ENCODE data around the gene ENPP1. TPM values are rescaled to one million over a fixed set of nuclear protein-coding genes. Genes with fewer than 3 reads are reported as not detected.

The ENPP1 gene
- polyA plus RNA-seq, 3 donors: not detected

DNA sequence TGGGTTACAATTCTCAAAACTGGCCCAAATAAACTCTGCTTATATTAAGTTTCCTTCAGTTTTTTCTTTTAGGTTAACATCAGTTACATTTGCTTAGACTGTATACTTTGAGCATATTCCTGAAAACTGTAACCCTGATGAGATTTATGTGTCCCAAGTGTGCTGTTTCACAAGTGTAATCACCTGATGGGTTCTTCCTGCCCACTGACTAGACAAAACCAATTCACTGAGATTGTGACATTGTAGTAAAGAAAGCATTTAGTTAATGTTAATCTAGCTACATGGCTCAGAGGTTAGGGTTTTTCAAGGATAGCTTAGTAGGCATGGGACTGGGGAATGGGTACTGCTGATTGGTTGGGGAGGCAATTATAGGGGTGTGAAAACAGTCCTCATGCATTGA, 89.8 kb downstream of the ENPP1 start:
- Histone ChIP-seq H3K4me1 (ENCODE audit: control insufficient read depth in 1 of 2, insufficient read depth in 2 of 2, low read length in 2 of 2) (no peaks in the 10 kb centered on the region), H3K36me3 (replicated peaks in 1 of 2; ENCODE audit: control insufficient read depth in 1 of 2, insufficient read depth in 2 of 2, low read length in 2 of 2) (no peaks in the 10 kb centered on the region), H3K79me2 (ENCODE audit: insufficient read depth, low read length) (no peaks in the 10 kb centered on the region), H4K20me1 (ENCODE audit: insufficient read depth, low read length) (no peaks in the 10 kb centered on the region), H3K9me3 (replicated peaks in 1 of 2; ENCODE audit: control insufficient read depth in 1 of 2, insufficient read depth in 1 of 2, low read length in 2 of 2) (peaks cover 0 to 3% of the 10 kb centered on the region in 2 donors), H3K4me2 (replicated peaks; ENCODE audit: extremely low read depth, low read length, poor library complexity, severe bottlenecking) (no peak overlapping the region), H3K27ac (ENCODE audit: low read depth in 1 of 2, low read length in 2 of 2) (no peak overlapping the region), H3K27me3 (ENCODE audit: control insufficient read depth in 2 of 2, insufficient read depth in 2 of 2, low read length in 2 of 2) (no peaks in the 10 kb centered on the region), H3K9ac (ENCODE audit: insufficient read depth, low read length, poor library complexity, severe bottlenecking) (no peak overlapping the region), H2AFZ (ENCODE audit: insufficient read depth, low read depth, low read length, poor library complexity, severe bottlenecking) (no peak overlapping the region), H3K4me3 (replicated peaks in 1 of 3; ENCODE audit: low read depth in 2 of 3, low read length in 3 of 3) (no peak overlapping the region)
- no peak overlapping the region for H3K27ac Mint-ChIP-seq
- H3K36me3 Mint-ChIP-seq: no peaks in the 10 kb centered on the region
- no peak for DNase-seq
- intact Hi-C loops (cut with micrococcal nuclease): no loop called here
- no peak overlapping the region for H3K4me3 Mint-ChIP-seq
- TF ChIP-seq, protein P1, sequence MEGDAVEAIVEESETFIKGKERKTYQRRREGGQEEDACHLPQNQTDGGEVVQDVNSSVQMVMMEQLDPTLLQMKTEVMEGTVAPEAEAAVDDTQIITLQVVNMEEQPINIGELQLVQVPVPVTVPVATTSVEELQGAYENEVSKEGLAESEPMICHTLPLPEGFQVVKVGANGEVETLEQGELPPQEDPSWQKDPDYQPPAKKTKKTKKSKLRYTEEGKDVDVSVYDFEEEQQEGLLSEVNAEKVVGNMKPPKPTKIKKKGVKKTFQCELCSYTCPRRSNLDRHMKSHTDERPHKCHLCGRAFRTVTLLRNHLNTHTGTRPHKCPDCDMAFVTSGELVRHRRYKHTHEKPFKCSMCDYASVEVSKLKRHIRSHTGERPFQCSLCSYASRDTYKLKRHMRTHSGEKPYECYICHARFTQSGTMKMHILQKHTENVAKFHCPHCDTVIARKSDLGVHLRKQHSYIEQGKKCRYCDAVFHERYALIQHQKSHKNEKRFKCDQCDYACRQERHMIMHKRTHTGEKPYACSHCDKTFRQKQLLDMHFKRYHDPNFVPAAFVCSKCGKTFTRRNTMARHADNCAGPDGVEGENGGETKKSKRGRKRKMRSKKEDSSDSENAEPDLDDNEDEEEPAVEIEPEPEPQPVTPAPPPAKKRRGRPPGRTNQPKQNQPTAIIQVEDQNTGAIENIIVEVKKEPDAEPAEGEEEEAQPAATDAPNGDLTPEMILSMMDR (IDR thresholded peaks at IDR 0.05): no peak
- peaks cover 0 to 20% (median 14%) of the 10 kb centered on the region in 7 donors for H3K9me3 Mint-ChIP-seq
- H3K27me3 Mint-ChIP-seq (ENCODE audit: low read depth in 3 of 3): peaks cover 8 to 15% (median 11%) of the 10 kb centered on the region in 3 donors
- H3K4me1 Mint-ChIP-seq: no peaks in the 10 kb centered on the region

GRCh38 chr6:131898718-131899117, 90.9 kb downstream of the ENPP1 start:
- no peaks in the 10 kb centered on the region for H3K79me2 ChIP-seq (ENCODE audit: insufficient read depth, low read length)
- Mint-ChIP-seq H3K9me3 (peaks cover 0 to 20% (median 14%) of the 10 kb centered on the region in 7 donors), H3K4me1 (no peaks in the 10 kb centered on the region), H3K4me3 (no peak overlapping the region), H3K27ac (no peak overlapping the region), H3K36me3 (no peaks in the 10 kb centered on the region), H3K27me3 (ENCODE audit: low read depth in 3 of 3) (peaks cover 10 to 20% (median 12%) of the 10 kb centered on the region in 3 donors)
- H3K27ac ChIP-seq (ENCODE audit: low read depth in 1 of 2, low read length in 2 of 2): no peak overlapping the region
- DNase-seq: no peak
- peaks cover 0 to 3% of the 10 kb centered on the region in 2 donors for H3K9me3 ChIP-seq (replicated peaks in 1 of 2; ENCODE audit: control insufficient read depth in 1 of 2, insufficient read depth in 1 of 2, low read length in 2 of 2)
- H3K36me3 ChIP-seq (replicated peaks in 1 of 2; ENCODE audit: control insufficient read depth in 1 of 2, insufficient read depth in 2 of 2, low read length in 2 of 2): no peaks in the 10 kb centered on the region
- intact Hi-C loops (cut with micrococcal nuclease): no loop called here
- H3K4me2 ChIP-seq (replicated peaks; ENCODE audit: extremely low read depth, low read length, poor library complexity, severe bottlenecking): no peak overlapping the region
- H3K9ac ChIP-seq (ENCODE audit: insufficient read depth, low read length, poor library complexity, severe bottlenecking): no peak overlapping the region
- no CpG with 5 or more reads among the region's 1 CpG for WGBS (ENCODE audit: insufficient coverage)
- H3K27me3 ChIP-seq (ENCODE audit: control insufficient read depth in 2 of 2, insufficient read depth in 2 of 2, low read length in 2 of 2): no peaks in the 10 kb centered on the region
- H2AFZ ChIP-seq (ENCODE audit: insufficient read depth, low read depth, low read length, poor library complexity, severe bottlenecking): no peak overlapping the region
- H4K20me1 ChIP-seq (ENCODE audit: insufficient read depth, low read length): no peaks in the 10 kb centered on the region
- no peaks in the 10 kb centered on the region for H3K4me1 ChIP-seq (ENCODE audit: control insufficient read depth in 1 of 2, insufficient read depth in 2 of 2, low read length in 2 of 2)
- H3K4me3 ChIP-seq (replicated peaks in 1 of 3; ENCODE audit: low read depth in 2 of 3, low read length in 3 of 3): no peak overlapping the region
- TF ChIP-seq, protein P1 (IDR thresholded peaks at IDR 0.05): no peak
